Smooth muscle cell (in vitro differentiated cells): ENCODE results near the gene RANBP10. TPM values are rescaled to one million over a fixed set of nuclear protein-coding genes. Genes with fewer than 3 reads are reported as not detected.

Experiments used
- DNase-seq: peaks from one replicate; lab custom pipeline; 2025; ENCODE audit not compliant: unreplicated experiment; lab: John Stamatoyannopoulos, UW
- H2AFZ ChIP-seq: fragments of 200-600 bp; sonication (generic); 2 replicates; pipeline ENCODE4 v1.6.0; 2016; ENCODE audit warnings: antibody characterized with exemption, low read depth, mild to moderate bottlenecking
- H3F3A ChIP-seq: fragments of 200-600 bp; sonication (generic); 2 replicates; pipeline ENCODE4 v1.6.0; 2017; ENCODE audit warnings: antibody characterized with exemption, low read depth
- H3K27ac ChIP-seq: fragments of 200-600 bp; sonication (generic); 2 replicates; pipeline ENCODE4 v1.5.1; 2016; ENCODE audit warnings: low read depth, mild to moderate bottlenecking
- H3K27me3 ChIP-seq: fragments of 200-600 bp; sonication (generic); 2 replicates; pipeline ENCODE4 v1.6.1; 2016; ENCODE audit warnings: low read depth, mild to moderate bottlenecking
- H3K36me3 ChIP-seq: fragments of 200-600 bp; sonication (generic); 2 replicates; pipeline ENCODE4 v1.5.1; 2016; ENCODE audit warnings: low read depth
- H3K4me1 ChIP-seq: fragments of 200-600 bp; sonication (generic); 2 replicates; pipeline ENCODE4 v1.5.1; 2016; ENCODE audit warnings: low read depth
- H3K4me2 ChIP-seq: fragments of 200-600 bp; sonication (generic); 2 replicates; pipeline ENCODE4 v1.6.0; 2016; ENCODE audit warnings: mild to moderate bottlenecking
- H3K4me3 ChIP-seq: fragments of 200-600 bp; sonication (generic); 2 replicates; pipeline ENCODE4 v1.5.1; 2016; ENCODE audit warnings: mild to moderate bottlenecking
- H3K79me2 ChIP-seq: fragments of 200-600 bp; sonication (generic); 2 replicates; pipeline ENCODE4 v1.6.0; 2016; ENCODE audit warnings: low read depth, mild to moderate bottlenecking
- H3K9ac ChIP-seq: fragments of 200-600 bp; sonication (generic); 2 replicates; pipeline ENCODE4 v1.6.0; 2016; ENCODE audit warnings: low read depth
- H3K9me3 ChIP-seq: fragments of 200-600 bp; sonication (generic); replicated peaks from 2 replicates; pipeline ENCODE4 v1.5.1; 2016; ENCODE audit warnings: low read depth
- H4K20me1 ChIP-seq: fragments of 200-600 bp; sonication (generic); 2 replicates; pipeline ENCODE4 v1.6.0; 2016; ENCODE audit warnings: low read depth
- CTCF ChIP-seq: fragments of 200-600 bp; sonication (generic); IDR thresholded peaks from 2 replicates; pipeline ENCODE4 v1.5.1; 2017; ENCODE audit warnings: borderline replicate concordance, mild to moderate bottlenecking, antibody characterized with exemption; ENCODE audit not compliant: insufficient read depth, poor library complexity, severe bottlenecking
- WGBS: methylation state at CpG from one replicate; pipeline ENCODE4 v1.1.7; 2016; ENCODE audit warnings: low lambda C conversion rate; 5-methylcytosine and 5-hydroxymethylcytosine counted together
- polyA plus RNA-seq: library from polyadenylated mRNA; unstranded; fragments of >200 nt; fragmentation: Nextera tagmentation; extraction: Ambion mirVana; gene quantifications from 2 replicates; pipeline ENCODE4 v1.2.1, GENCODE V29; 2016
- total RNA-seq: library from RNA; depleted of rRNA; stranded (reverse); fragments of >200 nt; gene quantifications from 2 replicates; pipeline ENCODE4 v1.2.3, GENCODE V29; 2014

Gene RANBP10
- total and polyA plus RNA-seq, 2 experiments from 2014 or later: 4.6 to 5.9 TPM

GRCh38 chr16:67719778-67720144 lies 86.6 kb downstream of the RANBP10 start:
- Histone ChIP-seq H3K9ac (peak overlapping the region; percentile 90), H3K4me1 (peaks cover 13% of the 10 kb centered on the region), H3K79me2 (peaks cover 41% of the 10 kb centered on the region), H3K4me3 (peak overlapping the region; percentile 92), H3K27ac (peak overlapping the region; percentile 92), H3K27me3 (no peaks in the 10 kb centered on the region), H3K36me3 (no peaks in the 10 kb centered on the region), H3K4me2 (peak overlapping the region; percentile 90), H3K9me3 (no peaks in the 10 kb centered on the region), H4K20me1 (peaks cover 29% of the 10 kb centered on the region), H2AFZ (peak overlapping the region; percentile 50), H3F3A (no peaks in the 10 kb centered on the region)
- TF ChIP-seq CTCF: no peak
- peak; percentile 26 for DNase-seq
- WGBS: 3% methylated on average over 5 of the region's 5 CpGs

- WGBS: 1% methylated on average over 57 of the region's 59 CpGs
- H3F3A ChIP-seq: no peaks in the 10 kb centered on the region
- peak within 1 kb of the TSS; percentile 92 for H3K27ac ChIP-seq
- DNase-seq: peak; percentile 96
- H3K4me2 ChIP-seq: peak within 1 kb of the TSS; percentile 90
- H3K4me3 ChIP-seq: peak within 1 kb of the TSS; percentile 92
- H3K36me3 ChIP-seq: no peaks in the 10 kb centered on the region
- H3K79me2 ChIP-seq: peaks cover 47% of the 10 kb centered on the region
- H3K27me3 ChIP-seq: no peaks in the 10 kb centered on the region
- peak within 1 kb of the TSS; percentile 90 for H3K9ac ChIP-seq
- H3K4me1 ChIP-seq: peaks cover 13% of the 10 kb centered on the region
- H3K9me3 ChIP-seq: no peaks in the 10 kb centered on the region
- no peak for TF ChIP-seq CTCF
- H2AFZ ChIP-seq: peak within 1 kb of the TSS; percentile 69
- peaks cover 34% of the 10 kb centered on the region for H4K20me1 ChIP-seq
Measured at GRCh38 chr16:67719048-67719777, 87.1 kb downstream of the RANBP10 start, which contains the start of gene GFOD2. GFOD2 (minus strand) TSS chr16:67719316; CDS start chr16:67685715, 33,601 bp downstream.

- H3F3A ChIP-seq: no peaks in the 10 kb centered on the region
- WGBS: 3% methylated on average over 14 of the region's 14 CpGs
- DNase-seq: no peak
Measured at GRCh38 chr16:67718668-67719047, 87.7 kb downstream of the RANBP10 start.

More at GRCh38 chr16:67718668-67719047, 87.7 kb downstream of the RANBP10 start:
- Histone ChIP-seq H3K27me3 (no peaks in the 10 kb centered on the region), H3K9ac (peak overlapping the region; percentile 90), H4K20me1 (peaks cover 40% of the 10 kb centered on the region), H3K4me3 (peak overlapping the region; percentile 92), H3K79me2 (peaks cover 52% of the 10 kb centered on the region), H2AFZ (peak overlapping the region; percentile 69), H3K4me1 (peaks cover 13% of the 10 kb centered on the region), H3K36me3 (no peaks in the 10 kb centered on the region), H3K27ac (no peak overlapping the region), H3K9me3 (no peaks in the 10 kb centered on the region), H3K4me2 (peak overlapping the region; percentile 90)
- TF ChIP-seq CTCF: no peak
